H9 (cell line): ENCODE data around the gene CCDC74B. TPM values are rescaled to one million over a fixed set of nuclear protein-coding genes. Genes with fewer than 3 reads are reported as not detected.
A peak's percentile ranks its signal among the peaks of the same experiment; 100 is the strongest.
"Not testable (repeated sequence)": the region's sequence is repeated elsewhere in the genome, so short reads cannot be mapped to it uniquely, and the experiment has no call there.

Source experiments
- DNase-seq: peaks from one replicate; pipeline ENCODE4 v3.0.0-alpha.2; 2017
- H2AFZ ChIP-seq: one replicate; pipeline ENCODE4 v1.6.1; 2013; ENCODE audit warnings: mild to moderate bottlenecking, low read length, control low read depth, moderate library complexity
- H2AK5ac ChIP-seq: 2 replicates; pipeline ENCODE4 v1.6.1; 2013; ENCODE audit warnings: low read length, control low read depth, mixed read lengths; ENCODE audit not compliant: insufficient read length
- H2BK120ac ChIP-seq: one replicate; pipeline ENCODE4 v1.6.1; 2013; ENCODE audit warnings: low read depth, mild to moderate bottlenecking, low read length, control low read depth, inconsistent platforms; ENCODE audit not compliant: poor library complexity, severe bottlenecking
- H2BK12ac ChIP-seq: 2 replicates; pipeline ENCODE4 v1.6.1; 2013; ENCODE audit warnings: low read length, control low read depth, mixed read lengths, low read depth; ENCODE audit not compliant: insufficient read length
- H2BK15ac ChIP-seq: 2 replicates; pipeline ENCODE4 v1.6.1; 2013; ENCODE audit warnings: low read depth, low read length, control low read depth
- H2BK20ac ChIP-seq: one replicate; pipeline ENCODE4 v1.6.1; 2013; ENCODE audit warnings: low read depth, mild to moderate bottlenecking, low read length, control low read depth, inconsistent platforms; ENCODE audit not compliant: poor library complexity, severe bottlenecking
- H2BK5ac ChIP-seq: 2 replicates; pipeline ENCODE4 v1.6.1; 2013; ENCODE audit warnings: low read length, control low read depth, mixed read lengths; ENCODE audit not compliant: insufficient read length
- H3K14ac ChIP-seq: 2 replicates; pipeline ENCODE4 v1.6.1; 2013; ENCODE audit warnings: low read length, control low read depth; ENCODE audit not compliant: insufficient read depth
- H3K18ac ChIP-seq: 2 replicates; pipeline ENCODE4 v1.6.1; 2013; ENCODE audit warnings: low read depth, mild to moderate bottlenecking, mixed read lengths, low read length, control low read depth; ENCODE audit not compliant: insufficient read length
- H3K23ac ChIP-seq: 2 replicates; pipeline ENCODE4 v1.6.1; 2013; ENCODE audit warnings: low read length, control low read depth, mixed read lengths, low read depth; ENCODE audit not compliant: insufficient read length
- H3K23me2 ChIP-seq: 2 replicates; pipeline ENCODE4 v1.6.1; 2013; ENCODE audit warnings: low read depth, mild to moderate bottlenecking, mixed read lengths, low read length, control low read depth; ENCODE audit not compliant: insufficient read length, poor library complexity, severe bottlenecking
- H3K27ac ChIP-seq: 2 replicates; pipeline ENCODE4 v1.5.1; 2013; ENCODE audit warnings: low read length, control low read depth, mixed read lengths, low read depth; ENCODE audit not compliant: insufficient read length
- H3K27me3 ChIP-seq: 2 replicates; pipeline ENCODE4 v1.6.1; 2013; ENCODE audit warnings: low read length, control low read depth, inconsistent platforms; ENCODE audit not compliant: insufficient read depth
- H3K4ac ChIP-seq: 2 replicates; pipeline ENCODE4 v1.6.1; 2013; ENCODE audit warnings: low read depth, mild to moderate bottlenecking, control low read depth, inconsistent platforms, low read length, moderate library complexity
- H3K4me1 ChIP-seq: 2 replicates; pipeline ENCODE4 v1.6.1; 2013; ENCODE audit warnings: low read length, control low read depth, inconsistent platforms; ENCODE audit not compliant: insufficient read depth
- H3K4me2 ChIP-seq: 2 replicates; pipeline ENCODE4 v1.6.1; 2013; ENCODE audit warnings: low read length, control low read depth, mixed read lengths; ENCODE audit not compliant: insufficient read length, insufficient read depth
- H3K56ac ChIP-seq: 2 replicates; pipeline ENCODE4 v1.6.1; 2013; ENCODE audit warnings: low read depth, mild to moderate bottlenecking, mixed read lengths, low read length, control low read depth; ENCODE audit not compliant: insufficient read length
- H3K79me1 ChIP-seq: 2 replicates; pipeline ENCODE4 v1.6.1; 2013; ENCODE audit warnings: low read depth, mild to moderate bottlenecking, moderate library complexity, low read length, control low read depth, inconsistent platforms; ENCODE audit not compliant: insufficient read depth, poor library complexity, severe bottlenecking
- H3K79me2 ChIP-seq: 2 replicates; pipeline ENCODE4 v1.6.1; 2013; ENCODE audit warnings: low read length, control low read depth, inconsistent platforms; ENCODE audit not compliant: insufficient read depth
- H3K9ac ChIP-seq: 2 replicates; pipeline ENCODE4 v1.6.1; 2013; ENCODE audit warnings: low read length, control low read depth, mixed read lengths; ENCODE audit not compliant: insufficient read length; ENCODE audit errors: extremely low read depth
- H3K9me3 ChIP-seq: one replicate; pipeline ENCODE4 v1.6.1; 2013; ENCODE audit warnings: low read depth, low read length, inconsistent platforms; ENCODE audit not compliant: control insufficient read depth
- H3T11ph ChIP-seq: one replicate; pipeline ENCODE4 v1.6.1; 2013; ENCODE audit warnings: mild to moderate bottlenecking, low read length, control low read depth, inconsistent platforms
- H4K20me1 ChIP-seq: one replicate; pipeline ENCODE4 v1.6.1; 2013; ENCODE audit not compliant: control insufficient read depth, insufficient read length, insufficient read depth
- H4K5ac ChIP-seq: 2 replicates; pipeline ENCODE4 v1.6.1; 2013; ENCODE audit warnings: low read depth, mild to moderate bottlenecking, mixed read lengths, low read length, control low read depth; ENCODE audit not compliant: insufficient read length
- H4K8ac ChIP-seq: replicated peaks from 2 replicates; pipeline ENCODE4 v1.6.1; 2013; ENCODE audit warnings: low read length, control low read depth, mixed read lengths, low read depth; ENCODE audit not compliant: insufficient read length
- H4K91ac ChIP-seq: 2 replicates; pipeline ENCODE4 v1.6.1; 2013; ENCODE audit warnings: low read depth, mild to moderate bottlenecking, moderate library complexity, mixed read lengths, low read length, control low read depth; ENCODE audit not compliant: insufficient read length
- H3K27ac Mint-ChIP-seq, 3 experiments: 2 replicates in 2 of 3; 3 replicates in 1 of 3; pipeline ENCODE4 v1.8.0; 2020 to 2021; ENCODE audit warnings: mixed read lengths in 3 of 3, mild to moderate bottlenecking in 1 of 3, moderate library complexity in 1 of 3
- H3K27me3 Mint-ChIP-seq: 2 replicates; pipeline ENCODE4 v1.8.0; 2021; ENCODE audit warnings: low read depth, mild to moderate bottlenecking, moderate library complexity, mixed read lengths
- H3K36me3 Mint-ChIP-seq, 3 experiments: 2 replicates in 2 of 3; 3 replicates in 1 of 3; pipeline ENCODE4 v1.8.0; 2020 to 2021; ENCODE audit warnings: low read depth in 3 of 3, mixed read lengths in 3 of 3; ENCODE audit not compliant: insufficient read depth in 1 of 3
- H3K4me1 Mint-ChIP-seq, 2 experiments: 2 replicates each; pipeline ENCODE4 v1.8.0; 2020; ENCODE audit warnings: mixed read lengths in 2 of 2
- H3K4me3 Mint-ChIP-seq, 2 experiments: 2 replicates in 1 of 2; 3 replicates in 1 of 2; pipeline ENCODE4 v1.8.0; 2020 to 2021; ENCODE audit warnings: mild to moderate bottlenecking in 2 of 2, mixed read lengths in 2 of 2, moderate library complexity in 1 of 2
- H3K9me3 Mint-ChIP-seq, 2 experiments: 2 replicates in 1 of 2; 3 replicates in 1 of 2; pipeline ENCODE4 v1.8.0; 2020; ENCODE audit warnings: mild to moderate bottlenecking in 2 of 2, mixed read lengths in 2 of 2, moderate library complexity in 1 of 2
- CTCF ChIP-seq: fragments of 200-600 bp; sonication (generic); conservative IDR thresholded peaks from 3 replicates; pipeline ENCODE4 v1.8.0; 2021; ENCODE audit warnings: antibody characterized with exemption, mild to moderate bottlenecking
- WGBS: extraction: QIAGEN DNeasy Blood & Tissue Kit; methylation state at CpG from one replicate; pipeline ENCODE4 v1.1.7; 2013; ENCODE audit warnings: missing lambda C conversion rate, low lambda C conversion rate, mixed read lengths; ENCODE audit not compliant: insufficient read length; ENCODE audit errors: extremely low coverage; 5-methylcytosine and 5-hydroxymethylcytosine counted together
- total RNA-seq: library from RNA; stranded (reverse); gene quantifications from 2 replicates; pipeline ENCODE4 v1.2.1, GENCODE V29; 2021

Gene CCDC74B
- total RNA-seq, 1 experiment from 2014 or later: 6.7 TPM

DNA sequence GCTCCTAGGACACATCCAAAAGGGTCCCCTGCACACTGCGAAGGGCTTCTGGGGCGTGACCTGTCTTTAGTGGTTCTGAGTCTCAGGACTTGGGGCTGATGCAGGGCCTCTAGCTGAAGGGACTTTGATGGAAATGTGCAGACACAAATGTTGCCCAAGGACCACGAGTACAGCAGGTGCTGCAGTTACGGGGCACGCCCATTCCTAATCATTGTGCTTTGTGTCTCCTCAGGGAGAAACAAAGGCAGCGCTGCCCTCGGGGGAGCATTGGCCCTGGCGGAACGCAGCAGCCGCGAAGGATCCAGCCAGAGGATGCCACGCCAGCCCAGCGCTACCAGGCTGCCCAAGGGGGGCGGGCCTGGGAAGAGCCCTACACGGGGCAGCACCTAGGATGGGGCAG, 45.3 kb upstream of the CCDC74B start:
- H4K8ac ChIP-seq: no peak overlapping the region
- H2BK5ac ChIP-seq: no peak overlapping the region
- H3K4me1 ChIP-seq: no peaks in the 10 kb centered on the region
- no peak overlapping the region for H2BK120ac ChIP-seq
- no peak overlapping the region for H4K91ac ChIP-seq
- DNase-seq: no peak
- no peak overlapping the region for H3K4me2 ChIP-seq
- H3K79me1 ChIP-seq: no peaks in the 10 kb centered on the region
- no peak overlapping the region for H3K23ac ChIP-seq
- H3K23me2 ChIP-seq: no peaks in the 10 kb centered on the region
- TF ChIP-seq CTCF: no peak
- no peak overlapping the region for H3K4me3 Mint-ChIP-seq
- no peak overlapping the region for H4K5ac ChIP-seq
- H2BK15ac ChIP-seq: no peak overlapping the region
- no peaks in the 10 kb centered on the region for H3K9me3 Mint-ChIP-seq
- H3K56ac ChIP-seq: no peak overlapping the region
- no peaks in the 10 kb centered on the region for H4K20me1 ChIP-seq
- no peaks in the 10 kb centered on the region; a peak in 1 of 4 replicates for H3K4me1 Mint-ChIP-seq
- no peak overlapping the region for H2BK20ac ChIP-seq
- H3T11ph ChIP-seq: no peak overlapping the region
- H3K9ac ChIP-seq: no peak overlapping the region
- no peaks in the 10 kb centered on the region for H3K79me2 ChIP-seq
- no CpG with 5 or more reads among the region's 15 CpGs for WGBS
- no peak overlapping the region for H3K4ac ChIP-seq
- H3K18ac ChIP-seq: no peak overlapping the region
- H3K27me3 ChIP-seq: no peaks in the 10 kb centered on the region
- H3K14ac ChIP-seq: no peak overlapping the region; the same call in 1 of the 2 replicates
- no peaks in the 10 kb centered on the region for H3K9me3 ChIP-seq
- peaks cover 2 to 21% (median 10%) of the 10 kb centered on the region in 3 experiments; a peak in 4 of 7 replicates for H3K36me3 Mint-ChIP-seq
- no peak overlapping the region; a peak in 1 of 7 replicates for H3K27ac Mint-ChIP-seq
- H2AFZ ChIP-seq: no peak overlapping the region
- H3K27ac ChIP-seq: no peak overlapping the region
- H2BK12ac ChIP-seq: no peak overlapping the region
- H2AK5ac ChIP-seq: no peak overlapping the region
- H3K27me3 Mint-ChIP-seq: no peaks in the 10 kb centered on the region; the same call in 1 of the 2 replicates

GRCh38 chr2:130188958-130189357, 44.0 kb upstream of the CCDC74B start:
- H3K27me3 ChIP-seq, H3K56ac ChIP-seq, H3K4me2 ChIP-seq, H3K79me2 ChIP-seq, H4K5ac ChIP-seq, H2AK5ac ChIP-seq, H3K4me1 ChIP-seq, H2BK5ac ChIP-seq, H4K20me1 ChIP-seq, H3K23me2 ChIP-seq, H3K14ac ChIP-seq, H3K23ac ChIP-seq, H3K9me3 Mint-ChIP-seq, H2BK20ac ChIP-seq, DNase-seq, H3T11ph ChIP-seq, H3K27me3 Mint-ChIP-seq, H2AFZ ChIP-seq, H3K18ac ChIP-seq, H3K4ac ChIP-seq, H3K9ac ChIP-seq, H2BK12ac ChIP-seq, H3K27ac ChIP-seq, H3K4me3 Mint-ChIP-seq, H3K4me1 Mint-ChIP-seq, H2BK120ac ChIP-seq, H4K91ac ChIP-seq, H3K9me3 ChIP-seq, H3K79me1 ChIP-seq, H2BK15ac ChIP-seq, H4K8ac ChIP-seq: not testable (repeated sequence)
- no CpG with 5 or more reads among the region's 4 CpGs for WGBS
- H3K36me3 Mint-ChIP-seq: peaks cover 2 to 21% (median 17%) of the 10 kb centered on the region in 3 experiments; a peak in 5 of 7 replicates
- peak overlapping the region in 1 of 3 experiments; percentile 55; a peak in 2 of 7 replicates for H3K27ac Mint-ChIP-seq
